ENCODE results near the gene ZNF766. TPM values are rescaled to one million over a fixed set of nuclear protein-coding genes. Genes with fewer than 3 reads are reported as not detected.

The ZNF766 gene
- total and polyA plus RNA-seq, 2 of the 13 experiments (the other 11 are each of a cell fraction or from before 2014, with no cell fraction given), result 5.2 to 10.3 TPM

- POLR2A ChIA-PET, result no interaction called here
- in situ Hi-C loops (cut with HindIII; ENCODE audit: extremely low pct_ligation_motif_present, low pct_unique_long_range_greater_than_20kb), result no loop called here
- peaks cover 68% of the 10 kb centered on the region for H3K9me3 ChIP-seq (ENCODE audit: low read length)
- no peak for ATAC-seq
- intact Hi-C loops (cut with micrococcal nuclease; ENCODE audit: unreplicated experiment), result no loop called here
- no peak overlapping the region for H2AFZ ChIP-seq (ENCODE audit: low read length)
- no peak for FAIRE-seq
- H3K27ac ChIP-seq (ENCODE audit: extremely low read length, insufficient read depth, low read length), result no peak overlapping the region
- H4K20me1 ChIP-seq (ENCODE audit: insufficient read depth, low read length), result no peaks in the 10 kb centered on the region
- no peak overlapping the region for H3K4me3 ChIP-seq (replicated peaks in 1 of 3; ENCODE audit: insufficient read depth in 1 of 3, low read depth in 2 of 3, low read length in 3 of 3)
- 26% methylated on average over 6 of the region's 6 CpGs for WGBS (ENCODE audit: low lambda C conversion rate)
- CTCF ChIA-PET (ENCODE audit: low intra/inter-chr PET ratio, low total read pairs), result no interaction called here
- no peak overlapping the region for H3K4me2 ChIP-seq (ENCODE audit: low read depth, low read length)
- no peaks in the 10 kb centered on the region for H3K79me2 ChIP-seq (ENCODE audit: insufficient read depth, low read length)
- DNase-seq (ENCODE audit: low spot score), result no peak
- TF ChIP-seq CREB1 (IDR thresholded peaks at IDR 0.05) (peak; percentile 95), CREB1 (CRISPR knock-in tag; IDR thresholded peaks at IDR 0.05) (no peak), MED1 (CRISPR knock-in tag; IDR thresholded peaks at IDR 0.05) (no peak), HNRNPLL (IDR thresholded peaks at IDR 0.05; ENCODE audit: low read depth, low read length, poor library complexity, severe bottlenecking) (no peak), ATF7 (IDR thresholded peaks at IDR 0.05) (peak; percentile 97), ATF7 (CRISPR knock-in tag; IDR thresholded peaks at IDR 0.05) (no peak)
- H3K9ac ChIP-seq (ENCODE audit: insufficient read depth, low read depth, low read length), result no peak overlapping the region
- no peaks in the 10 kb centered on the region for H3K4me1 ChIP-seq (ENCODE audit: insufficient read depth, low read length)
- H3K36me3 ChIP-seq (replicated peaks in 1 of 2; ENCODE audit: control insufficient read depth in 1 of 2, insufficient read depth in 2 of 2, low read length in 2 of 2), result no peaks in the 10 kb centered on the region
- no TSS peak for BruUV-seq (replicated peaks)
- H3K27me3 ChIP-seq (ENCODE audit: control insufficient read depth in 1 of 2, insufficient read depth in 2 of 2, low read length in 2 of 2), result no peaks in the 10 kb centered on the region
Observed at GRCh38 chr19:52345162-52345561, 75.8 kb downstream of the ZNF766 start.

MicroRNAs within 50 kb of the gene (microRNA counts, 767-probe panel; counts per million panel counts)
- not detected for microRNA hsa-miR-643

Small RNA genes within 50 kb of the gene (microRNA-seq; reads per million reads assigned to microRNA genes)
- gene MIR643 (7.5 reads per million, percentile 41 among the genes with 10 or more reads in this experiment), gene MIR6801 (not detected)

Small RNA genes within 50 kb of the gene (small RNA-seq; reads per million reads assigned to genes)
- gene MIR643 (ENCODE audit: insufficient read depth in 2 of 3, insufficient read length in 3 of 3, low read depth in 2 of 3, low replicate concordance in 1 of 3), result 0 to 25.1 (median 6.5) reads per million in 3 experiments
- 0 reads per million in 3 experiments for gene MIR6801 (ENCODE audit: insufficient read depth in 2 of 3, insufficient read length in 3 of 3, low read depth in 2 of 3, low replicate concordance in 1 of 3)
- gene RF00019 (ENCODE audit: insufficient read depth in 2 of 3, insufficient read length in 3 of 3, low read depth in 2 of 3, low replicate concordance in 1 of 3), result 0 reads per million in 3 experiments

Other genes starting within 250 kb of the ZNF766 start
- 22.8 and 38.2 TPM in 2 replicates for gene ZNF614, start 241.2 kb upstream of the ZNF766 start, total RNA-seq (2016; rRNA removed; fragmentation: Illumina TruSeq; extraction: Trizol)
- gene ZNF614, start 241.2 kb upstream of the ZNF766 start, polyA plus RNA-seq (2011; rRNA removed), result 10.0 and 13.0 TPM in 2 replicates
- gene ZNF432, start 220.7 kb upstream of the ZNF766 start, total RNA-seq (2016; rRNA removed; fragmentation: Illumina TruSeq; extraction: Trizol), result 8.7 and 10.8 TPM in 2 replicates
- gene ZNF432, start 220.7 kb upstream of the ZNF766 start, polyA plus RNA-seq (2011; rRNA removed), result 3.7 and 4.1 TPM in 2 replicates
- 14.2 and 15.9 TPM in 2 replicates for gene ZNF841, start 173.8 kb upstream of the ZNF766 start, total RNA-seq (2016; rRNA removed; fragmentation: Illumina TruSeq; extraction: Trizol)
- gene ZNF841, start 173.8 kb upstream of the ZNF766 start, polyA plus RNA-seq (2011; rRNA removed), result 6.2 and 6.7 TPM in 2 replicates
- 10.4 and 19.8 TPM in 2 replicates for gene ZNF616, start 129.6 kb upstream of the ZNF766 start, total RNA-seq (2016; rRNA removed; fragmentation: Illumina TruSeq; extraction: Trizol)
- gene ZNF616, start 129.6 kb upstream of the ZNF766 start, polyA plus RNA-seq (2011; rRNA removed), result 2.2 and 3.2 TPM in 2 replicates
- 5.3 and 5.8 TPM in 2 replicates for gene ZNF836, start 98.0 kb upstream of the ZNF766 start, total RNA-seq (2016; rRNA removed; fragmentation: Illumina TruSeq; extraction: Trizol)
- gene ZNF836, start 98.0 kb upstream of the ZNF766 start, polyA plus RNA-seq (2011; rRNA removed), result 1.6 and 1.7 TPM in 2 replicates
- gene PPP2R1A, start 79.5 kb upstream of the ZNF766 start, total RNA-seq (2016; rRNA removed; fragmentation: Illumina TruSeq; extraction: Trizol), result 130 and 141 TPM in 2 replicates
- gene PPP2R1A, start 79.5 kb upstream of the ZNF766 start, polyA plus RNA-seq (2011; rRNA removed), result 86.7 and 106 TPM in 2 replicates
- 9.6 and 22.2 TPM in 2 replicates for gene ZNF480, start 27.6 kb downstream of the ZNF766 start, total RNA-seq (2016; rRNA removed; fragmentation: Illumina TruSeq; extraction: Trizol)
- gene ZNF480, start 27.6 kb downstream of the ZNF766 start, polyA plus RNA-seq (2011; rRNA removed), result 2.1 and 3.0 TPM in 2 replicates
- 0.60 and 0.69 TPM in 2 replicates for gene ZNF610, start 66.7 kb downstream of the ZNF766 start, total RNA-seq (2016; rRNA removed; fragmentation: Illumina TruSeq; extraction: Trizol)
- 0.32 and 0.47 TPM in 2 replicates for gene ZNF610, start 66.7 kb downstream of the ZNF766 start, polyA plus RNA-seq (2011; rRNA removed)
- gene ZNF880, start 100.3 kb downstream of the ZNF766 start, total RNA-seq (2016; rRNA removed; fragmentation: Illumina TruSeq; extraction: Trizol), result 0.18 TPM in 1 of 2 replicates, not detected in the other
- gene ZNF880, start 100.3 kb downstream of the ZNF766 start, polyA plus RNA-seq (2011; rRNA removed), result 0.03 and 0.10 TPM in 2 replicates
- 9.2 and 10.0 TPM in 2 replicates for gene ZNF528, start 128.3 kb downstream of the ZNF766 start, total RNA-seq (2016; rRNA removed; fragmentation: Illumina TruSeq; extraction: Trizol)
- 4.1 and 6.2 TPM in 2 replicates for gene ZNF528, start 128.3 kb downstream of the ZNF766 start, polyA plus RNA-seq (2011; rRNA removed)
- gene ZNF534, start 159.6 kb downstream of the ZNF766 start, total RNA-seq (2016; rRNA removed; fragmentation: Illumina TruSeq; extraction: Trizol), result 0.04 TPM in 1 of 2 replicates, not detected in the other
- 0.08 TPM in 1 of 2 replicates, not detected in the other for gene ZNF534, start 159.6 kb downstream of the ZNF766 start, polyA plus RNA-seq (2011; rRNA removed)
- not detected in 2 replicates for gene ZNF578, start 184.0 kb downstream of the ZNF766 start, total RNA-seq (2016; rRNA removed; fragmentation: Illumina TruSeq; extraction: Trizol)
- gene ZNF578, start 184.0 kb downstream of the ZNF766 start, polyA plus RNA-seq (2011; rRNA removed), result not detected in 2 replicates